Measurements from ENCODE around the gene XK.

XK gene

DNA sequence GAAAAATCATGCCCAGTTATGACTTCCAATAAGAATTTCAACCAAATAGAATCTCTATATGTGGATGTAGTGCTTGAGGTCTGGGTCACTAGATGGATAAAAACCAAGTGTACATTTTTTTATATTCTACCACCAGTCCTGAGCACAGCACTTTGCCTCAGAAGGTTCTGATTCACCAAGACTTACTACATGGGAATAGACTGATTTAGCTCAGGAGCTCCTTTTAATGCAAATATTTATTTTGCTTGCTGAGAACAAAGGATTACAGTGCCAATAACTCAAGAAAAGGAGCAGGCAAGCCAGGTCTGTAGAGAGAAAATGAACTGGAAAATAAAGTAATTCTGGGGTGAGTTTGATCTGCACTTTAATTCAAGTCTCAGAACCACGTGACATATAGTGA is 6.4 kb upstream of the XK start:
- H3F3A ChIP-seq (ENCODE audit: insufficient read depth), result no peaks in the 10 kb centered on the region
- no peak for TF ChIP-seq EZH2phosphoT487 (conservative IDR thresholded peaks at IDR 0.05; ENCODE audit: low read length)
- no peak for TF ChIP-seq CTCF (IDR thresholded peaks at IDR 0.05; ENCODE audit: insufficient read depth, low read length, poor library complexity, severe bottlenecking)
- no peak overlapping the region for H2AFZ ChIP-seq (ENCODE audit: low read depth, low read length, severe bottlenecking)
- H3K9me3 ChIP-seq (ENCODE audit: insufficient read depth, low read length), result no peaks in the 10 kb centered on the region
- no peak overlapping the region for H3K4me3 ChIP-seq (ENCODE audit: insufficient read depth, low read length, poor library complexity, severe bottlenecking)
- H4K20me1 ChIP-seq (ENCODE audit: low read depth, low read length), result no peaks in the 10 kb centered on the region
- H3K4me2 ChIP-seq (ENCODE audit: low read depth, low read length, poor library complexity, severe bottlenecking), result no peak overlapping the region
- no peaks in the 10 kb centered on the region for H3K27me3 ChIP-seq (ENCODE audit: low read length)
- no peaks in the 10 kb centered on the region for H3K36me3 ChIP-seq (ENCODE audit: low read length)
- no peaks in the 10 kb centered on the region for H3K79me2 ChIP-seq (ENCODE audit: insufficient read depth, low read length)
- no peak overlapping the region for H3K27ac ChIP-seq (ENCODE audit: low read depth, low read length)
- no peaks in the 10 kb centered on the region for H3K9me2 ChIP-seq (replicated peaks; ENCODE audit: insufficient read depth, low read length)
- H3K9ac ChIP-seq (ENCODE audit: low read length), result no peak overlapping the region

DNA sequence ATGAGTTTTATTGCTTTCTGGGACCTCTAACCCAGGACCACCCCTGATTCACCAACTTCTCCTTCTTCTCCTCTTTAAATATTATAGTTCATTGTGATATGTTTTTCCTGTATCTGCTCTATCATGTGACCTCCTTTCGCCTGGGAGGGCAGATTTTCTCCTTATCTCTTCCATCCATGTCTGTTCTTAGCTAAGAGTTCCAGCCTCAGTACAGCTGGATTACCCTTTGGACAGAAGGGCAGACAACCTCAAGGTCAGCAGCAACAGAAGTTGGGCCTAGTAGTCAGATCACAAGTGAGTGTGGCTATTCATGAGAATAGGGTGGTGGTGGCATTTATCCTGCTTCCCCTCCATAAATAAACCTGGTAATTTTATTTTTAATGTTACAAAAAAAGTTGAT is 5.7 kb upstream of the XK start:
- Histone ChIP-seq H3K27me3 (ENCODE audit: low read length) (no peaks in the 10 kb centered on the region), H3K9me2 (replicated peaks; ENCODE audit: insufficient read depth, low read length) (no peaks in the 10 kb centered on the region)

DNA sequence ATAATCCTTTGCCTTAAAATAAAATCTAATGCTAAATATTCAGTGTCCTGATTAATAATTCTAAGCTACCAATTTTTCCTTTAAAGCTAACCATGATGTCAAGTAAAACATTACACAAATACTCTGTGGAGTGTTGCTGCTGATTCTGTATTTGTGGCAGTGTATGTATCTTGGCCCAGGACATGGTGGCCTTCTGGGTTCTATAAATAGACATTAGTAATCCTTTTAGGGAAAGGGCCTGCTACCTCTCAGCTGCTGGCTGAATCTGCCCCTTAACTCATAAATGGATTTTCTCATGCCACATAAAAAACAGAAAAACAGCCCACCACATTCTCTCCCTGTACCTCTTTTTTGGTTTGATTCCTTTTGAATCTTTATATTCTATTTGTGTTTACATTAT is 1.2 kb upstream of the XK start:
- no peaks in the 10 kb centered on the region for H4K20me1 ChIP-seq (ENCODE audit: low read depth, low read length)
- H2AFZ ChIP-seq (ENCODE audit: low read depth, low read length, severe bottlenecking), result no peak overlapping the region
- H3K4me2 ChIP-seq (ENCODE audit: low read depth, low read length, poor library complexity, severe bottlenecking), result no peak overlapping the region
- peaks cover 4% of the 10 kb centered on the region; the same call in 1 of the 2 replicates for H3F3A ChIP-seq (ENCODE audit: insufficient read depth)
- H3K4me3 ChIP-seq (ENCODE audit: insufficient read depth, low read length, poor library complexity, severe bottlenecking), result no peak overlapping the region
- TF ChIP-seq CTCF (IDR thresholded peaks at IDR 0.05; ENCODE audit: insufficient read depth, low read length, poor library complexity, severe bottlenecking), result no peak
- no peak for TF ChIP-seq EZH2phosphoT487 (conservative IDR thresholded peaks at IDR 0.05; ENCODE audit: low read length)
- no peaks in the 10 kb centered on the region for H3K79me2 ChIP-seq (ENCODE audit: insufficient read depth, low read length)
- no peaks in the 10 kb centered on the region for H3K27me3 ChIP-seq (ENCODE audit: low read length)
- no peak overlapping the region for H3K9ac ChIP-seq (ENCODE audit: low read length)
- no peak overlapping the region for H3K27ac ChIP-seq (ENCODE audit: low read depth, low read length)
- H3K36me3 ChIP-seq (ENCODE audit: low read length), result no peaks in the 10 kb centered on the region
- no peaks in the 10 kb centered on the region for H3K9me2 ChIP-seq (replicated peaks; ENCODE audit: insufficient read depth, low read length)
- no peaks in the 10 kb centered on the region for H3K9me3 ChIP-seq (ENCODE audit: insufficient read depth, low read length)

More for the DNA sequence above, 5.7 kb upstream of the XK start:
- H3K4me2 ChIP-seq (ENCODE audit: low read depth, low read length, poor library complexity, severe bottlenecking), result no peak overlapping the region
- H3F3A ChIP-seq (ENCODE audit: insufficient read depth), result no peaks in the 10 kb centered on the region
- no peaks in the 10 kb centered on the region for H4K20me1 ChIP-seq (ENCODE audit: low read depth, low read length)
- H3K9me3 ChIP-seq (ENCODE audit: insufficient read depth, low read length), result no peaks in the 10 kb centered on the region
- TF ChIP-seq CTCF (IDR thresholded peaks at IDR 0.05; ENCODE audit: insufficient read depth, low read length, poor library complexity, severe bottlenecking) (no peak), EZH2phosphoT487 (conservative IDR thresholded peaks at IDR 0.05; ENCODE audit: low read length) (no peak)
- H3K79me2 ChIP-seq (ENCODE audit: insufficient read depth, low read length), result no peaks in the 10 kb centered on the region
- no peaks in the 10 kb centered on the region for H3K36me3 ChIP-seq (ENCODE audit: low read length)
- H3K9ac ChIP-seq (ENCODE audit: low read length), result no peak overlapping the region
- no peak overlapping the region for H2AFZ ChIP-seq (ENCODE audit: low read depth, low read length, severe bottlenecking)
- H3K27ac ChIP-seq (ENCODE audit: low read depth, low read length), result no peak overlapping the region
- no peak overlapping the region for H3K4me3 ChIP-seq (ENCODE audit: insufficient read depth, low read length, poor library complexity, severe bottlenecking)

Measured in SU-DHL-6 (cell line).